GM19238 (cell line): Measurements from ENCODE around the gene FHOD3.
A peak's percentile ranks its signal among the peaks of the same experiment; 100 is the strongest.

Source experiments
- DNase-seq: peaks from one replicate; pipeline ENCODE4 v3.0.0; 2011; ENCODE audit warnings: low spot score; ENCODE audit not compliant: insufficient read length

FHOD3 gene

GRCh38 chr18:36297417-36298125 is at the start of gene FHOD3:
FHOD3 (plus strand) TSS chr18:36297713; CDS start chr18:36297836, 123 bp downstream.
- DNase-seq, result peak; percentile 48

- DNase-seq, result no peak
Observed at GRCh38 chr18:36249392-36249791, 48.1 kb upstream of the FHOD3 start.

- DNase-seq, result no peak
Observed at GRCh38 chr18:36250827-36251226, 46.7 kb upstream of the FHOD3 start.

- no peak for DNase-seq
Observed at GRCh38 chr18:36255072-36255698, 42.3 kb upstream of the FHOD3 start.

GRCh38 chr18:36256094-36256493 is 41.4 kb upstream of the FHOD3 start:
- DNase-seq, result no peak

- no peak for DNase-seq
Observed at GRCh38 chr18:36262971-36263370, 34.5 kb upstream of the FHOD3 start.

GRCh38 chr18:36264283-36264682 is 33.2 kb upstream of the FHOD3 start:
- DNase-seq, result no peak

- no peak for DNase-seq
Observed at GRCh38 chr18:36265015-36265414, 32.5 kb upstream of the FHOD3 start.

- DNase-seq, result no peak
Observed at GRCh38 chr18:36269157-36269556, 28.4 kb upstream of the FHOD3 start.

- no peak for DNase-seq
Observed at GRCh38 chr18:36271153-36271552, 26.4 kb upstream of the FHOD3 start.

- DNase-seq, result no peak
Observed at GRCh38 chr18:36273347-36273746, 24.2 kb upstream of the FHOD3 start.

- no peak for DNase-seq
Observed at GRCh38 chr18:36274083-36274715, 23.3 kb upstream of the FHOD3 start.

GRCh38 chr18:36275561-36275960 is 22.0 kb upstream of the FHOD3 start:
- no peak for DNase-seq

- DNase-seq, result no peak
Observed at GRCh38 chr18:36279001-36279400, 18.5 kb upstream of the FHOD3 start.

GRCh38 chr18:36281936-36282335 is 15.6 kb upstream of the FHOD3 start:
- DNase-seq, result no peak

- DNase-seq, result no peak
Observed at GRCh38 chr18:36283448-36283847, 14.1 kb upstream of the FHOD3 start.

- DNase-seq, result no peak
Observed at GRCh38 chr18:36284268-36284667, 13.2 kb upstream of the FHOD3 start.

- DNase-seq, result peak; percentile 13
Observed at GRCh38 chr18:36284671-36285295, 12.7 kb upstream of the FHOD3 start.

- no peak for DNase-seq
Observed at GRCh38 chr18:36287653-36288052, 9.9 kb upstream of the FHOD3 start.

- DNase-seq, result no peak
Observed at GRCh38 chr18:36288689-36289088, 8.8 kb upstream of the FHOD3 start.

GRCh38 chr18:36294031-36294430 is 3.5 kb upstream of the FHOD3 start:
- no peak for DNase-seq

- no peak for DNase-seq
Observed at GRCh38 chr18:36295214-36295613, 2.3 kb upstream of the FHOD3 start.
